Measurements from ENCODE around the gene CYTIP. TPM values are rescaled to one million over a fixed set of nuclear protein-coding genes. Genes with fewer than 3 reads are reported as not detected.
"Not testable (repeated sequence)": the region's sequence is repeated elsewhere in the genome, so short reads cannot be mapped to it uniquely, and the experiment has no call there.

CYTIP gene
- total RNA-seq, 2 donors from 2014 or later: 4.9 to 5.1 TPM

- ATAC-seq; intact Hi-C loops (cut with DNase I): not testable (repeated sequence)
Measured at GRCh38 chr2:157402801-157403485, 40.9 kb downstream of the CYTIP start.

GRCh38 chr2:157395811-157396210 is 48.1 kb downstream of the CYTIP start:
- no peak for DNase-seq
- intact Hi-C loops (cut with DNase I): no loop called here
- ATAC-seq: no peak

More at GRCh38 chr2:157402801-157403485, 40.9 kb downstream of the CYTIP start:
- DNase-seq: not testable (repeated sequence)

- intact Hi-C loops (cut with DNase I): no loop called here
- ATAC-seq: no peak
Measured at GRCh38 chr2:157394928-157395327, 49.0 kb downstream of the CYTIP start.

GRCh38 chr2:157393348-157393747 is 50.5 kb downstream of the CYTIP start:
- ATAC-seq (no peak), DNase-seq (no peak)
- intact Hi-C loops (cut with DNase I): no loop called here

More at GRCh38 chr2:157394928-157395327, 49.0 kb downstream of the CYTIP start:
- DNase-seq: no peak

- intact Hi-C loops (cut with DNase I): no loop called here
- ATAC-seq: no peak
- DNase-seq: no peak
Measured at GRCh38 chr2:157388827-157389226, 55.1 kb downstream of the CYTIP start.

- DNase-seq (no peak), ATAC-seq (no peak)
- intact Hi-C loops (cut with DNase I): no loop called here
Measured at GRCh38 chr2:157386747-157387146, 57.1 kb downstream of the CYTIP start.

GRCh38 chr2:157386247-157386646 is 57.6 kb downstream of the CYTIP start:
- ATAC-seq: no peak
- intact Hi-C loops (cut with DNase I): no loop called here
- DNase-seq: no peak

GRCh38 chr2:157377861-157378260 is 66.0 kb downstream of the CYTIP start:
- intact Hi-C loops (cut with DNase I): no loop called here
- DNase-seq (no peak), ATAC-seq (no peak)

- no peak for ATAC-seq
- intact Hi-C loops (cut with DNase I): no loop called here
- DNase-seq: no peak
Measured at GRCh38 chr2:157376041-157376440, 67.8 kb downstream of the CYTIP start.

- ATAC-seq (no peak), DNase-seq (no peak)
- intact Hi-C loops (cut with DNase I): no loop called here
Measured at GRCh38 chr2:157375384-157375783, 68.5 kb downstream of the CYTIP start.

- not testable (repeated sequence) for ATAC-seq, DNase-seq
Measured at GRCh38 chr2:157368508-157368907, 75.4 kb downstream of the CYTIP start.

GRCh38 chr2:157367704-157368103 is 76.2 kb downstream of the CYTIP start:
- ATAC-seq (no peak), DNase-seq (no peak)
- intact Hi-C loops (cut with DNase I): no loop called here

More at GRCh38 chr2:157368508-157368907, 75.4 kb downstream of the CYTIP start:
- intact Hi-C loops (cut with DNase I): not testable (repeated sequence)

Other genes with a start within 250 kb of the CYTIP start
- under 1 TPM; 0.39 to 0.59 TPM for gene GALNT5, start 186.4 kb downstream of the CYTIP start, total RNA-seq
- under 1 TPM in 1 of 2 donors, not detected in 1; 0.37 TPM for gene ERMN, start 118.3 kb downstream of the CYTIP start, total RNA-seq
- gene ACVR1C, start 184.8 kb upstream of the CYTIP start, total RNA-seq: 10 to 100 TPM in 1 of 2 donors, 1 to 10 TPM in 1; 2.6 to 10.0 TPM

Measured in left cardiac atrium (tissue), 4 donors.